Kidney (tissue), 14 donors: ENCODE results near the gene ZNF438. TPM values are rescaled to one million over a fixed set of nuclear protein-coding genes. Genes with fewer than 3 reads are reported as not detected.

ENCODE experiments used
- DNase-seq, 5 donors: peaks; one replicate each; pipeline ENCODE4 v3.0.0-alpha.2; 2013 to 2020
- FAIRE-seq: peaks from 2 replicates; lab custom pipeline; 2012; peaks lifted over from hg19 to GRCh38; lab: Jason Lieb, UNC
- H3K27ac ChIP-seq, 2 donors: one replicate each; pipeline ENCODE4 v1.7.0; 2013; ENCODE audit warnings: low read depth in 2 of 2, low read length in 2 of 2, inconsistent platforms in 1 of 2
- H3K27me3 ChIP-seq: one replicate; pipeline ENCODE4 v1.7.1; 2013; ENCODE audit warnings: low read length, inconsistent platforms; ENCODE audit not compliant: control insufficient read depth, insufficient read depth
- H3K36me3 ChIP-seq, 3 donors: one replicate each; pipeline versions ENCODE4 v1.7.0 to v1.7.1; 2013; ENCODE audit warnings: low read length in 3 of 3, control low read depth in 1 of 3, inconsistent platforms in 1 of 3; ENCODE audit not compliant: insufficient read depth in 3 of 3, control insufficient read depth in 2 of 3
- H3K4me1 ChIP-seq, 3 donors: one replicate each; pipeline versions ENCODE4 v1.7.0 to v1.7.1; 2013; ENCODE audit warnings: low read length in 3 of 3, inconsistent platforms in 1 of 3, low read depth in 1 of 3; ENCODE audit not compliant: control insufficient read depth in 2 of 3, insufficient read depth in 2 of 3
- H3K4me3 ChIP-seq, 3 donors: one replicate each; pipeline versions ENCODE4 v1.7.0 to v1.8.1; 2013; ENCODE audit warnings: low read length in 3 of 3, control low read depth in 1 of 3, inconsistent platforms in 1 of 3
- H3K9ac ChIP-seq, 3 donors: one replicate each; pipeline versions ENCODE4 v1.7.0 to v1.7.1; 2013; ENCODE audit warnings: low read length in 3 of 3, control low read depth in 1 of 3, inconsistent platforms in 1 of 3
- H3K9me3 ChIP-seq, 3 donors: one replicate each; pipeline versions ENCODE4 v1.7.0 to v1.7.1; 2013; ENCODE audit warnings: low read length in 3 of 3, control low read depth in 1 of 3, inconsistent platforms in 1 of 3; ENCODE audit not compliant: control insufficient read depth in 2 of 3, insufficient read depth in 1 of 3
- intact Hi-C: fragments of 100-400 bp; cut with DNase I; formaldehyde crosslinking; loops from one replicate; pipeline ENCODE4 v1.11.1; 2022
- polyA plus RNA-seq: library from polyadenylated mRNA; stranded (reverse); fragments of 350-450 nt; fragmentation: Illumina TruSeq; extraction: RNeasy Lipid Tissue Mini Kit (QIAGEN cat#74804); gene quantifications from one replicate; pipeline ENCODE4 v1.2.3, GENCODE V29; 2014; ENCODE audit warnings: low read depth, low replicate concordance; ENCODE audit not compliant: insufficient read depth
- total RNA-seq: library from RNA; stranded (reverse); fragmentation: NEBNext Ultra II Directional; extraction: Animal tissue kit (Norgen Biotek cat#: 25700); gene quantifications from one replicate; pipeline ENCODE4 v1.2.1, GENCODE V29; 2021
- TF ChIP-seq, protein P1 (sequence below): IDR thresholded peaks from 3 replicates; pipeline ENCODE4 v1.5.1; 2012; ENCODE audit warnings: mild to moderate bottlenecking, moderate library complexity, borderline replicate concordance; ENCODE audit not compliant: insufficient read depth; ENCODE audit errors: extremely low read depth
- donor health status: control.
- donor health status: control.
- donor health status: control.
- donor health status: control.
- donor health status: control.
- donor health status: DM: yes; HTN: yes; CAD: no.
- donor health status: Normal renal cell carcinoma (clear cell type).

Gene ZNF438
- total and polyA plus RNA-seq, 2 donors from 2014 or later: 5.9 to 9.9 TPM

GRCh38 chr10:31073211-31073610, 41.5 kb upstream of the ZNF438 start:
- intact Hi-C loops: no loop called here
- TF ChIP-seq, protein P1, sequence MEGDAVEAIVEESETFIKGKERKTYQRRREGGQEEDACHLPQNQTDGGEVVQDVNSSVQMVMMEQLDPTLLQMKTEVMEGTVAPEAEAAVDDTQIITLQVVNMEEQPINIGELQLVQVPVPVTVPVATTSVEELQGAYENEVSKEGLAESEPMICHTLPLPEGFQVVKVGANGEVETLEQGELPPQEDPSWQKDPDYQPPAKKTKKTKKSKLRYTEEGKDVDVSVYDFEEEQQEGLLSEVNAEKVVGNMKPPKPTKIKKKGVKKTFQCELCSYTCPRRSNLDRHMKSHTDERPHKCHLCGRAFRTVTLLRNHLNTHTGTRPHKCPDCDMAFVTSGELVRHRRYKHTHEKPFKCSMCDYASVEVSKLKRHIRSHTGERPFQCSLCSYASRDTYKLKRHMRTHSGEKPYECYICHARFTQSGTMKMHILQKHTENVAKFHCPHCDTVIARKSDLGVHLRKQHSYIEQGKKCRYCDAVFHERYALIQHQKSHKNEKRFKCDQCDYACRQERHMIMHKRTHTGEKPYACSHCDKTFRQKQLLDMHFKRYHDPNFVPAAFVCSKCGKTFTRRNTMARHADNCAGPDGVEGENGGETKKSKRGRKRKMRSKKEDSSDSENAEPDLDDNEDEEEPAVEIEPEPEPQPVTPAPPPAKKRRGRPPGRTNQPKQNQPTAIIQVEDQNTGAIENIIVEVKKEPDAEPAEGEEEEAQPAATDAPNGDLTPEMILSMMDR: no peak

DNA sequence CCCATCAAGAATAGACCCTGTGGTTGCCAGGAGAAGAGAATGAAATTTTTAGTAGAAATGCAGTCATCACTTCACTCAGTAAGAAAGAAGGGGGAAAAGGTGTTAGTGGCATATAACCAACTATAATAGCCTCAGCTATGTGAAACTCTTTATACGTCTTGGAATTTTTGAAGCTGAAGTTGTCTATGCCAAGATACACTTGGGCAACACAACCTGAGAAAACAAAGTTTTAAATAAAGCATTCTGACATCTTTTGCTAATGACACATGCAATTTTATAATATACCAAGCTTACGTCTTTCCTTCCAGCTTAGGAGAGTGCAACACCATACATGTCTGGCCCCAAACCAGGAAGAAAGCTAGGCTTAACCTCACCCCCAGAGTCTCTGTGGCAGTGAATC, 40.8 kb upstream of the ZNF438 start:
- no peak for FAIRE-seq
- intact Hi-C loops: no loop called here
- no peak overlapping the region for H3K4me3 ChIP-seq
- no peaks in the 10 kb centered on the region for H3K9me3 ChIP-seq
- no peak for DNase-seq
- TF ChIP-seq, protein P1: no peak
- no peaks in the 10 kb centered on the region for H3K36me3 ChIP-seq
- no peak overlapping the region for H3K9ac ChIP-seq
- no peaks in the 10 kb centered on the region for H3K4me1 ChIP-seq
- no peak overlapping the region for H3K27ac ChIP-seq
- H3K27me3 ChIP-seq: no peaks in the 10 kb centered on the region

More at GRCh38 chr10:31073211-31073610, 41.5 kb upstream of the ZNF438 start:
- Histone ChIP-seq H3K9ac (no peak overlapping the region), H3K36me3 (no peaks in the 10 kb centered on the region), H3K9me3 (no peaks in the 10 kb centered on the region), H3K27me3 (no peaks in the 10 kb centered on the region), H3K27ac (no peak overlapping the region), H3K4me1 (no peaks in the 10 kb centered on the region), H3K4me3 (no peak overlapping the region)
- FAIRE-seq (no peak), DNase-seq (no peak)

DNA sequence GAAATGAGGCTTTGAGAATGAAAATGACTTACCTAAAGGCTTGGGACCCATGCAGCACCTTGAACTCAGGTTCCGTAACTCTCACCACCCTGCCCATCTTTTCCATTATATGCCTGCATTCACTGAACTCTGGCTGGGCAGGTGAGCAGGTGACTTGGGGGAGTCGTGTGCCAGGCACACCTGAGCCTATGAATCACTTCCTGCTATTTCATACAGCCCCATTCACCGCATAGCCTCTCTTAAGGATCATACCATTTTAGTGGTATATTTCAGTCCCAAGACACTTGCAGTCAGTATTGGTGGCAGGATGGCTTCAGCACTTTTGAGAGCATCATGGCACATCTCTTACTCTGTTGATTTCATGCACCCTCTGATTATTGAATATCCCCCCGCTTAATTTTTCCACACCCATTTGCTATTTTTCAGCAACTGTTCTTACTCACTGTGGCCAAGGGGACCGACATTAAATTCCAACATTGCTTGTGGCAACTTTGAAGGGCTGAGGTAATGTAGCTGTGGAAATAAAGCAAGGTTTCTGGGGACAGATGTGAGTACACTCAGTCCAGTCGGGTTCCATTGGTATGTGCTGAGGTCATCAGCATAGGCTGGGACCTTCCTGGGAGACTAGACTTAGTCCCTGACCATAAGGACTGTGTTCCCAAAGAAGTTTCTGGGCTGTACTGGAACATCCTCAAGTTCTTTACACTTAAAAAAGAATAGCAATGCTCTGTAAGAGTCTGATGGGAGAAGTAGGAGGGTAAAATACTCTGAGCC, 39.8 kb upstream of the ZNF438 start:
- intact Hi-C loops: no loop called here

More for the DNA sequence above, 39.8 kb upstream of the ZNF438 start:
- Histone ChIP-seq H3K36me3 (no peaks in the 10 kb centered on the region), H3K27me3 (no peaks in the 10 kb centered on the region), H3K4me3 (no peak overlapping the region), H3K27ac (no peak overlapping the region), H3K9ac (no peak overlapping the region), H3K9me3 (no peaks in the 10 kb centered on the region), H3K4me1 (no peaks in the 10 kb centered on the region)
- no peak for FAIRE-seq
- TF ChIP-seq, protein P1: no peak
- DNase-seq: no peak
